ENCODE data around the gene SLC25A45.
A peak's percentile ranks its signal among the peaks of the same experiment; 100 is the strongest.

Gene SLC25A45

GRCh38 chr11:65393513-65394079 lies 11.2 kb upstream of the SLC25A45 start:
- Histone ChIP-seq H3K27me3 (ENCODE audit: insufficient read depth, low read length) (no peaks in the 10 kb centered on the region), H3K9ac (ENCODE audit: low read length) (no peak overlapping the region), H4K8ac (ENCODE audit: low read depth, low read length) (no peak overlapping the region), H4K91ac (ENCODE audit: low read depth, low read length) (no peak overlapping the region), H3K9me3 (ENCODE audit: insufficient read depth, low read depth, low read length) (no peaks in the 10 kb centered on the region), H3K18ac (ENCODE audit: low read length) (no peak overlapping the region), H3K4ac (ENCODE audit: low read depth, low read length) (no peak overlapping the region), H3K27ac (ENCODE audit: low read depth, low read length) (no peak overlapping the region), H3K4me1 (ENCODE audit: control insufficient read depth in 1 of 2, insufficient read depth in 2 of 2, low read length in 2 of 2) (peaks cover 23 to 28% of the 10 kb centered on the region in 2 experiments), H2AK5ac (ENCODE audit: low read length) (no peak overlapping the region), H3K36me3 (ENCODE audit: control insufficient read depth in 1 of 2, insufficient read depth in 2 of 2, low read length in 2 of 2) (peaks cover 67 to 70% of the 10 kb centered on the region in 2 experiments), H2BK12ac (ENCODE audit: low read length) (no peak overlapping the region), H2BK120ac (ENCODE audit: insufficient read depth, low read length, poor library complexity) (no peak overlapping the region), H3K4me2 (ENCODE audit: low read length) (no peak overlapping the region), H2BK5ac (ENCODE audit: low read depth, low read length, poor library complexity) (no peak overlapping the region), H3K14ac (ENCODE audit: low read length) (no peak overlapping the region), H3K4me3 (ENCODE audit: low read depth, low read length) (no peak overlapping the region), H3K79me2 (ENCODE audit: control insufficient read depth, insufficient read depth, low read length, poor library complexity) (peaks cover 2% of the 10 kb centered on the region), H3K79me1 (ENCODE audit: low read length) (peaks cover 5% of the 10 kb centered on the region), H2AFZ (ENCODE audit: insufficient read depth, low read length, poor library complexity) (no peak overlapping the region), H3K23ac (ENCODE audit: low read length) (no peak overlapping the region), H4K12ac (ENCODE audit: low read depth, low read length) (no peak overlapping the region)
- WGBS (ENCODE audit: extremely low coverage, insufficient coverage, insufficient read length), result no CpG with 5 or more reads among the region's 17 CpGs
- no peak for DNase-seq

- H3K79me2 ChIP-seq (ENCODE audit: control insufficient read depth, insufficient read depth, low read length, poor library complexity), result peaks cover 2% of the 10 kb centered on the region
- no peak overlapping the region for H4K12ac ChIP-seq (ENCODE audit: low read depth, low read length)
- H3K4ac ChIP-seq (ENCODE audit: low read depth, low read length), result no peak overlapping the region
- no peak overlapping the region for H4K8ac ChIP-seq (ENCODE audit: low read depth, low read length)
- H3K23ac ChIP-seq (ENCODE audit: low read length), result no peak overlapping the region
- no peak overlapping the region for H2AFZ ChIP-seq (ENCODE audit: insufficient read depth, low read length, poor library complexity)
- WGBS (ENCODE audit: extremely low coverage, insufficient coverage, insufficient read length), result no CpG with 5 or more reads among the region's 5 CpGs
- no peak overlapping the region for H3K18ac ChIP-seq (ENCODE audit: low read length)
- peaks cover 64% of the 10 kb centered on the region in 2 experiments for H3K36me3 ChIP-seq (ENCODE audit: control insufficient read depth in 1 of 2, insufficient read depth in 2 of 2, low read length in 2 of 2)
- no peak overlapping the region for H3K4me3 ChIP-seq (ENCODE audit: low read depth, low read length)
- no peaks in the 10 kb centered on the region for H3K27me3 ChIP-seq (ENCODE audit: insufficient read depth, low read length)
- no peak overlapping the region for H2BK5ac ChIP-seq (ENCODE audit: low read depth, low read length, poor library complexity)
- H3K4me1 ChIP-seq (ENCODE audit: control insufficient read depth in 1 of 2, insufficient read depth in 2 of 2, low read length in 2 of 2), result peaks cover 29 to 33% of the 10 kb centered on the region in 2 experiments
- peaks cover 5% of the 10 kb centered on the region for H3K79me1 ChIP-seq (ENCODE audit: low read length)
- no peak overlapping the region for H3K14ac ChIP-seq (ENCODE audit: low read length)
- H3K9me3 ChIP-seq (ENCODE audit: insufficient read depth, low read depth, low read length), result no peaks in the 10 kb centered on the region
- H4K91ac ChIP-seq (ENCODE audit: low read depth, low read length), result no peak overlapping the region
- no peak for DNase-seq
- H2BK12ac ChIP-seq (ENCODE audit: low read length), result no peak overlapping the region
- no peak overlapping the region for H3K4me2 ChIP-seq (ENCODE audit: low read length)
- no peak overlapping the region for H2AK5ac ChIP-seq (ENCODE audit: low read length)
- no peak overlapping the region for H2BK120ac ChIP-seq (ENCODE audit: insufficient read depth, low read length, poor library complexity)
- H3K9ac ChIP-seq (ENCODE audit: low read length), result no peak overlapping the region
- H3K27ac ChIP-seq (ENCODE audit: low read depth, low read length), result no peak overlapping the region
Observed at GRCh38 chr11:65392899-65393298, 10.5 kb upstream of the SLC25A45 start.

GRCh38 chr11:65392186-65392829 lies 9.9 kb upstream of the SLC25A45 start:
- no peak overlapping the region for H3K4ac ChIP-seq (ENCODE audit: low read depth, low read length)
- no peaks in the 10 kb centered on the region for H3K9me3 ChIP-seq (ENCODE audit: insufficient read depth, low read depth, low read length)
- no peak overlapping the region for H4K12ac ChIP-seq (ENCODE audit: low read depth, low read length)
- no peak overlapping the region for H3K4me3 ChIP-seq (ENCODE audit: low read depth, low read length)
- H4K91ac ChIP-seq (ENCODE audit: low read depth, low read length), result no peak overlapping the region
- H3K79me2 ChIP-seq (ENCODE audit: control insufficient read depth, insufficient read depth, low read length, poor library complexity), result peaks cover 2% of the 10 kb centered on the region
- no peak overlapping the region for H2BK12ac ChIP-seq (ENCODE audit: low read length)
- no peak overlapping the region for H3K9ac ChIP-seq (ENCODE audit: low read length)
- peaks cover 58 to 60% of the 10 kb centered on the region in 2 experiments for H3K36me3 ChIP-seq (ENCODE audit: control insufficient read depth in 1 of 2, insufficient read depth in 2 of 2, low read length in 2 of 2)
- WGBS (ENCODE audit: extremely low coverage, insufficient coverage, insufficient read length), result no CpG with 5 or more reads among the region's 13 CpGs
- no peak overlapping the region for H3K18ac ChIP-seq (ENCODE audit: low read length)
- no peak overlapping the region for H2BK5ac ChIP-seq (ENCODE audit: low read depth, low read length, poor library complexity)
- H3K14ac ChIP-seq (ENCODE audit: low read length), result no peak overlapping the region
- H2AFZ ChIP-seq (ENCODE audit: insufficient read depth, low read length, poor library complexity), result no peak overlapping the region
- H3K23ac ChIP-seq (ENCODE audit: low read length), result no peak overlapping the region
- H3K27ac ChIP-seq (ENCODE audit: low read depth, low read length), result no peak overlapping the region
- H3K27me3 ChIP-seq (ENCODE audit: insufficient read depth, low read length), result no peaks in the 10 kb centered on the region
- DNase-seq, result no peak
- H2AK5ac ChIP-seq (ENCODE audit: low read length), result no peak overlapping the region
- peaks cover 5% of the 10 kb centered on the region for H3K79me1 ChIP-seq (ENCODE audit: low read length)
- peaks cover 29 to 35% of the 10 kb centered on the region in 2 experiments for H3K4me1 ChIP-seq (ENCODE audit: control insufficient read depth in 1 of 2, insufficient read depth in 2 of 2, low read length in 2 of 2)
- H2BK120ac ChIP-seq (ENCODE audit: insufficient read depth, low read length, poor library complexity), result no peak overlapping the region
- no peak overlapping the region for H3K4me2 ChIP-seq (ENCODE audit: low read length)
- no peak overlapping the region for H4K8ac ChIP-seq (ENCODE audit: low read depth, low read length)

- DNase-seq, result no peak
- Histone ChIP-seq H3K9me3 (ENCODE audit: insufficient read depth, low read depth, low read length) (no peaks in the 10 kb centered on the region), H4K12ac (ENCODE audit: low read depth, low read length) (no peak overlapping the region), H4K8ac (ENCODE audit: low read depth, low read length) (no peak overlapping the region), H3K9ac (ENCODE audit: low read length) (no peak overlapping the region), H3K27me3 (ENCODE audit: insufficient read depth, low read length) (no peaks in the 10 kb centered on the region), H2AFZ (ENCODE audit: insufficient read depth, low read length, poor library complexity) (no peak overlapping the region), H2BK120ac (ENCODE audit: insufficient read depth, low read length, poor library complexity) (no peak overlapping the region), H3K4ac (ENCODE audit: low read depth, low read length) (peak overlapping the region; percentile 11), H3K4me1 (ENCODE audit: control insufficient read depth in 1 of 2, insufficient read depth in 2 of 2, low read length in 2 of 2) (peaks cover 32 to 38% of the 10 kb centered on the region in 2 experiments), H2AK5ac (ENCODE audit: low read length) (no peak overlapping the region), H3K23ac (ENCODE audit: low read length) (no peak overlapping the region), H4K91ac (ENCODE audit: low read depth, low read length) (peak overlapping the region; percentile 15), H2BK5ac (ENCODE audit: low read depth, low read length, poor library complexity) (no peak overlapping the region), H3K18ac (ENCODE audit: low read length) (peak overlapping the region; percentile 43), H3K36me3 (ENCODE audit: control insufficient read depth in 1 of 2, insufficient read depth in 2 of 2, low read length in 2 of 2) (peaks cover 45 to 47% of the 10 kb centered on the region in 2 experiments), H3K79me2 (ENCODE audit: control insufficient read depth, insufficient read depth, low read length, poor library complexity) (peaks cover 8% of the 10 kb centered on the region), H3K79me1 (ENCODE audit: low read length) (peaks cover 13% of the 10 kb centered on the region), H3K4me3 (ENCODE audit: low read depth, low read length) (no peak overlapping the region), H3K14ac (ENCODE audit: low read length) (no peak overlapping the region), H3K27ac (ENCODE audit: low read depth, low read length) (peak overlapping the region; percentile 11), H2BK12ac (ENCODE audit: low read length) (no peak overlapping the region), H3K4me2 (ENCODE audit: low read length) (no peak overlapping the region)
- WGBS (ENCODE audit: extremely low coverage, insufficient coverage, insufficient read length), result no CpG with 5 or more reads among the region's 9 CpGs
Observed at GRCh38 chr11:65390996-65391395, 8.6 kb upstream of the SLC25A45 start.

Measured in trophoblast cell (in vitro differentiated cells and primary cell).